ENCODE results near the gene RNPEPL1.

The RNPEPL1 gene

DNA sequence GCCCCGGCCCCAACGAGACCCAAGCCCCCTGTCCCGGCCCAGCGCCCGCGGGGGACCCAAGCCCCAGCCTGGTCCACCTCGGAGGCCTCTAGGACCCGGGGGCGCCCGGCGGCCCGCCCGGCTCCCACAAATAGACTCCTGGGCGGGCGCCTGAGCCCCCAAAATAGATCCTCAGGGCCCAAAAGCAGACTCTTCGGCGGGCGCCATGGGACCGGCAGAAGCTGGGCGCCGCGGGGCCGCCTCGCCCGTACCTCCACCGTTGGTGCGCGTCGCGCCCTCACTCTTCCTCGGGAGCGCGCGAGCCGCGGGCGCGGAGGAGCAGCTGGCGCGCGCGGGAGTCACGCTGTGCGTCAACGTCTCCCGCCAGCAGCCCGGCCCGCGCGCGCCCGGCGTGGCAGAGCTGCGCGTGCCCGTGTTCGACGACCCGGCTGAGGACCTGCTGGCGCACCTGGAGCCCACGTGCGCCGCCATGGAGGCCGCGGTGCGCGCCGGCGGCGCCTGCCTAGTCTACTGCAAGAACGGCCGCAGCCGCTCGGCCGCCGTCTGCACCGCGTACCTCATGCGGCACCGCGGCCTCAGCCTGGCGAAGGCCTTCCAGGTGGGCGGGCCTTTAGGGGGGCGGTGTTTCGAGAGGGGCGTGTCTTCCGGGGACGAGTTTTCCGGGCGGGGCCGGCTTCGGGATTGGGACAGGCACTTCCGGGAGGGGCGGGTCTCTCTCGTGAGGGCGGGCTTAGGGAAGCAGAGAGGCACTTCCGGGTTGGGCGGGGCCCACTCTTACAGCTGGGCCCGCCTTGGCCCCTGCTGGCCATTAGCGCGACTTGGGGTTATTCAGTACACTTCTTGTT is 7.6 kb upstream of the RNPEPL1 start (continued):
- TF ChIP-seq, protein P1, sequence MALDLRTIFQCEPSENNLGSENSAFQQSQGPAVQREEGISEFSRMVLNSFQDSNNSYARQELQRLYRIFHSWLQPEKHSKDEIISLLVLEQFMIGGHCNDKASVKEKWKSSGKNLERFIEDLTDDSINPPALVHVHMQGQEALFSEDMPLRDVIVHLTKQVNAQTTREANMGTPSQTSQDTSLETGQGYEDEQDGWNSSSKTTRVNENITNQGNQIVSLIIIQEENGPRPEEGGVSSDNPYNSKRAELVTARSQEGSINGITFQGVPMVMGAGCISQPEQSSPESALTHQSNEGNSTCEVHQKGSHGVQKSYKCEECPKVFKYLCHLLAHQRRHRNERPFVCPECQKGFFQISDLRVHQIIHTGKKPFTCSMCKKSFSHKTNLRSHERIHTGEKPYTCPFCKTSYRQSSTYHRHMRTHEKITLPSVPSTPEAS (tag by site-specific recombination; IDR thresholded peaks at IDR 0.05) = no peak
- no peak for TF ChIP-seq ZNF366 (tag by site-specific recombination; conservative IDR thresholded peaks at IDR 0.05)
- no peak for TF ChIP-seq ZNF292 (tag by site-specific recombination; IDR thresholded peaks at IDR 0.05; ENCODE audit: borderline replicate concordance, low read depth)
- TF ChIP-seq, protein P2, sequence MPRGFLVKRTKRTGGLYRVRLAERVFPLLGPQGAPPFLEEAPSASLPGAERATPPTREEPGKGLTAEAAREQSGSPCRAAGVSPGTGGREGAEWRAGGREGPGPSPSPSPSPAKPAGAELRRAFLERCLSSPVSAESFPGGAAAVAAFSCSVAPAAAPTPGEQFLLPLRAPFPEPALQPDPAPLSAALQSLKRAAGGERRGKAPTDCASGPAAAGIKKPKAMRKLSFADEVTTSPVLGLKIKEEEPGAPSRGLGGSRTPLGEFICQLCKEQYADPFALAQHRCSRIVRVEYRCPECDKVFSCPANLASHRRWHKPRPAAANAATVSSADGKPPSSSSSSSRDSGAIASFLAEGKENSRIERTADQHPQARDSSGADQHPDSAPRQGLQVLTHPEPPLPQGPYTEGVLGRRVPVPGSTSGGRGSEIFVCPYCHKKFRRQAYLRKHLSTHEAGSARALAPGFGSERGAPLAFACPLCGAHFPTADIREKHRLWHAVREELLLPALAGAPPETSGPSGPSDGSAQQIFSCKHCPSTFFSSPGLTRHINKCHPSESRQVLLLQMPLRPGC (tag by site-specific recombination; IDR thresholded peaks at IDR 0.05) = no peak
- TF ChIP-seq ZNF501 (tag by site-specific recombination; IDR thresholded peaks at IDR 0.05) = no peak
- TF ChIP-seq ZNF221 (tag by site-specific recombination; IDR thresholded peaks at IDR 0.05; ENCODE audit: borderline replicate concordance) = no peak
- no peak for TF ChIP-seq ZNF266 (tag by site-specific recombination; IDR thresholded peaks at IDR 0.05; ENCODE audit: low read depth)
- TF ChIP-seq ZNF660 (tag by site-specific recombination; IDR thresholded peaks at IDR 0.05) = no peak
- 0 out of 2 replicates have a peak, but pooled peaks have one; percentile 23 for TF ChIP-seq ZNF394 (tag by site-specific recombination; IDR thresholded peaks at IDR 0.05; ENCODE audit: borderline replicate concordance)
- no peak for TF ChIP-seq ZNF76 (tag by site-specific recombination; IDR thresholded peaks at IDR 0.05; ENCODE audit: borderline replicate concordance, low read depth)
- TF ChIP-seq, protein P3, sequence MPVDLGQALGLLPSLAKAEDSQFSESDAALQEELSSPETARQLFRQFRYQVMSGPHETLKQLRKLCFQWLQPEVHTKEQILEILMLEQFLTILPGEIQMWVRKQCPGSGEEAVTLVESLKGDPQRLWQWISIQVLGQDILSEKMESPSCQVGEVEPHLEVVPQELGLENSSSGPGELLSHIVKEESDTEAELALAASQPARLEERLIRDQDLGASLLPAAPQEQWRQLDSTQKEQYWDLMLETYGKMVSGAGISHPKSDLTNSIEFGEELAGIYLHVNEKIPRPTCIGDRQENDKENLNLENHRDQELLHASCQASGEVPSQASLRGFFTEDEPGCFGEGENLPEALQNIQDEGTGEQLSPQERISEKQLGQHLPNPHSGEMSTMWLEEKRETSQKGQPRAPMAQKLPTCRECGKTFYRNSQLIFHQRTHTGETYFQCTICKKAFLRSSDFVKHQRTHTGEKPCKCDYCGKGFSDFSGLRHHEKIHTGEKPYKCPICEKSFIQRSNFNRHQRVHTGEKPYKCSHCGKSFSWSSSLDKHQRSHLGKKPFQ (tag by site-specific recombination; IDR thresholded peaks at IDR 0.05) = no peak
- TF ChIP-seq, protein P4, sequence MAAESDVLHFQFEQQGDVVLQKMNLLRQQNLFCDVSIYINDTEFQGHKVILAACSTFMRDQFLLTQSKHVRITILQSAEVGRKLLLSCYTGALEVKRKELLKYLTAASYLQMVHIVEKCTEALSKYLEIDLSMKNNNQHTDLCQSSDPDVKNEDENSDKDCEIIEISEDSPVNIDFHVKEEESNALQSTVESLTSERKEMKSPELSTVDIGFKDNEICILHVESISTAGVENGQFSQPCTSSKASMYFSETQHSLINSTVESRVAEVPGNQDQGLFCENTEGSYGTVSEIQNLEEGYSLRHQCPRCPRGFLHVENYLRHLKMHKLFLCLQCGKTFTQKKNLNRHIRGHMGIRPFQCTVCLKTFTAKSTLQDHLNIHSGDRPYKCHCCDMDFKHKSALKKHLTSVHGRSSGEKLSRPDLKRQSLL (tag by site-specific recombination; IDR thresholded peaks at IDR 0.05) = no peak
- TF ChIP-seq, protein P5, sequence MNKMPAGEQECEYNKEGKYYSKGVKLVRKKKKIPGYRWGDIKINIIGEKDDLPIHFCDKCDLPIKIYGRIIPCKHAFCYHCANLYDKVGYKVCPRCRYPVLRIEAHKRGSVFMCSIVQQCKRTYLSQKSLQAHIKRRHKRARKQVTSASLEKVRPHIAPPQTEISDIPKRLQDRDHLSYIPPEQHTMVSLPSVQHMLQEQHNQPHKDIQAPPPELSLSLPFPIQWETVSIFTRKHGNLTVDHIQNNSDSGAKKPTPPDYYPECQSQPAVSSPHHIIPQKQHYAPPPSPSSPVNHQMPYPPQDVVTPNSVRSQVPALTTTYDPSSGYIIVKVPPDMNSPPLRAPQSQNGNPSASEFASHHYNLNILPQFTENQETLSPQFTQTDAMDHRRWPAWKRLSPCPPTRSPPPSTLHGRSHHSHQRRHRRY (tag by site-specific recombination; IDR thresholded peaks at IDR 0.05) = no peak
- TF ChIP-seq, protein P6, sequence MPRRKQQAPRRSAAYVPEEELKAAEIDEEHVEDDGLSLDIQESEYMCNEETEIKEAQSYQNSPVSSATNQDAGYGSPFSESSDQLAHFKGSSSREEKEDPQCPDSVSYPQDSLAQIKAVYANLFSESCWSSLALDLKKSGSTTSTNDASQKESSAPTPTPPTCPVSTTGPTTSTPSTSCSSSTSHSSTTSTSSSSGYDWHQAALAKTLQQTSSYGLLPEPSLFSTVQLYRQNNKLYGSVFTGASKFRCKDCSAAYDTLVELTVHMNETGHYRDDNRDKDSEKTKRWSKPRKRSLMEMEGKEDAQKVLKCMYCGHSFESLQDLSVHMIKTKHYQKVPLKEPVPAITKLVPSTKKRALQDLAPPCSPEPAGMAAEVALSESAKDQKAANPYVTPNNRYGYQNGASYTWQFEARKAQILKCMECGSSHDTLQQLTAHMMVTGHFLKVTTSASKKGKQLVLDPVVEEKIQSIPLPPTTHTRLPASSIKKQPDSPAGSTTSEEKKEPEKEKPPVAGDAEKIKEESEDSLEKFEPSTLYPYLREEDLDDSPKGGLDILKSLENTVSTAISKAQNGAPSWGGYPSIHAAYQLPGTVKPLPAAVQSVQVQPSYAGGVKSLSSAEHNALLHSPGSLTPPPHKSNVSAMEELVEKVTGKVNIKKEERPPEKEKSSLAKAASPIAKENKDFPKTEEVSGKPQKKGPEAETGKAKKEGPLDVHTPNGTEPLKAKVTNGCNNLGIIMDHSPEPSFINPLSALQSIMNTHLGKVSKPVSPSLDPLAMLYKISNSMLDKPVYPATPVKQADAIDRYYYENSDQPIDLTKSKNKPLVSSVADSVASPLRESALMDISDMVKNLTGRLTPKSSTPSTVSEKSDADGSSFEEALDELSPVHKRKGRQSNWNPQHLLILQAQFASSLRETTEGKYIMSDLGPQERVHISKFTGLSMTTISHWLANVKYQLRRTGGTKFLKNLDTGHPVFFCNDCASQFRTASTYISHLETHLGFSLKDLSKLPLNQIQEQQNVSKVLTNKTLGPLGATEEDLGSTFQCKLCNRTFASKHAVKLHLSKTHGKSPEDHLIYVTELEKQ (tag by site-specific recombination; IDR thresholded peaks at IDR 0.05; ENCODE audit: borderline replicate concordance) = no peak
- peak; percentile 97 for TF ChIP-seq KLF9 (tag by site-specific recombination; IDR thresholded peaks at IDR 0.05; ENCODE audit: low read depth)
- no peak for TF ChIP-seq ZNF404 (tag by site-specific recombination; IDR thresholded peaks at IDR 0.05)
- no peak for TF ChIP-seq ZNF571 (tag by site-specific recombination; IDR thresholded peaks at IDR 0.05)
- peak; percentile 85 for TF ChIP-seq KLF8 (tag by site-specific recombination; IDR thresholded peaks at IDR 0.05)
- TF ChIP-seq, protein P7, sequence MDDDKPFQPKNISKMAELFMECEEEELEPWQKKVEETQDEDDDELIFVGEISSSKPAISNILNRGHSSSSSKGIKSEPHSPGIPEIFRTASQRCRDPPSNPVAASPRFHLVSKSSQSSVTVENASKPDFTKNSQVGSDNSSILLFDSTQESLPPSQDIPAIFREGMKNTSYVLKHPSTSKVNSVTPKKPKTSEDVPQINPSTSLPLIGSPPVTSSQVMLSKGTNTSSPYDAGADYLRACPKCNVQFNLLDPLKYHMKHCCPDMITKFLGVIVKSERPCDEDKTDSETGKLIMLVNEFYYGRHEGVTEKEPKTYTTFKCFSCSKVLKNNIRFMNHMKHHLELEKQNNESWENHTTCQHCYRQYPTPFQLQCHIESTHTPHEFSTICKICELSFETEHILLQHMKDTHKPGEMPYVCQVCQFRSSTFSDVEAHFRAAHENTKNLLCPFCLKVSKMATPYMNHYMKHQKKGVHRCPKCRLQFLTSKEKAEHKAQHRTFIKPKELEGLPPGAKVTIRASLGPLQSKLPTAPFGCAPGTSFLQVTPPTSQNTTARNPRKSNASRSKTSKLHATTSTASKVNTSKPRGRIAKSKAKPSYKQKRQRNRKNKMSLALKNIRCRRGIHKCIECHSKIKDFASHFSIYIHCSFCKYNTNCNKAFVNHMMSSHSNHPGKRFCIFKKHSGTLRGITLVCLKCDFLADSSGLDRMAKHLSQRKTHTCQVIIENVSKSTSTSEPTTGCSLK (tag by site-specific recombination; IDR thresholded peaks at IDR 0.05) = no peak
- TF ChIP-seq ZEB2 (tag by site-specific recombination; IDR thresholded peaks at IDR 0.05) = 0 out of 2 replicates have a peak, but pooled peaks have one; percentile 16
- TF ChIP-seq ZNF335 (tag by site-specific recombination; conservative IDR thresholded peaks at IDR 0.05) = peak; percentile 72
- TF ChIP-seq SP3 (tag by site-specific recombination; IDR thresholded peaks at IDR 0.05) = peak; percentile 98
- no peak for TF ChIP-seq ZNF549 (tag by site-specific recombination; IDR thresholded peaks at IDR 0.05)
- TF ChIP-seq ZIC2 (tag by site-specific recombination; IDR thresholded peaks at IDR 0.05) = no peak
- no peak for TF ChIP-seq ZSCAN23 (tag by site-specific recombination; IDR thresholded peaks at IDR 0.05)
- TF ChIP-seq ZNF792 (tag by site-specific recombination; IDR thresholded peaks at IDR 0.05) = no peak
